H9 (cell line): ENCODE results near the gene PTOV1. TPM values are rescaled to one million over a fixed set of nuclear protein-coding genes. Genes with fewer than 3 reads are reported as not detected.
A peak's percentile ranks its signal among the peaks of the same experiment; 100 is the strongest.

Experiments
- DNase-seq: peaks from one replicate; pipeline ENCODE4 v3.0.0-alpha.2; 2017
- H2AFZ ChIP-seq: one replicate; pipeline ENCODE4 v1.6.1; 2013; ENCODE audit warnings: mild to moderate bottlenecking, low read length, control low read depth, moderate library complexity
- H2AK5ac ChIP-seq: 2 replicates; pipeline ENCODE4 v1.6.1; 2013; ENCODE audit warnings: low read length, control low read depth, mixed read lengths; ENCODE audit not compliant: insufficient read length
- H2BK120ac ChIP-seq: one replicate; pipeline ENCODE4 v1.6.1; 2013; ENCODE audit warnings: low read depth, mild to moderate bottlenecking, low read length, control low read depth, inconsistent platforms; ENCODE audit not compliant: poor library complexity, severe bottlenecking
- H2BK12ac ChIP-seq: 2 replicates; pipeline ENCODE4 v1.6.1; 2013; ENCODE audit warnings: low read length, control low read depth, mixed read lengths, low read depth; ENCODE audit not compliant: insufficient read length
- H2BK15ac ChIP-seq: 2 replicates; pipeline ENCODE4 v1.6.1; 2013; ENCODE audit warnings: low read depth, low read length, control low read depth
- H2BK20ac ChIP-seq: one replicate; pipeline ENCODE4 v1.6.1; 2013; ENCODE audit warnings: low read depth, mild to moderate bottlenecking, low read length, control low read depth, inconsistent platforms; ENCODE audit not compliant: poor library complexity, severe bottlenecking
- H2BK5ac ChIP-seq: 2 replicates; pipeline ENCODE4 v1.6.1; 2013; ENCODE audit warnings: low read length, control low read depth, mixed read lengths; ENCODE audit not compliant: insufficient read length
- H3K14ac ChIP-seq: 2 replicates; pipeline ENCODE4 v1.6.1; 2013; ENCODE audit warnings: low read length, control low read depth; ENCODE audit not compliant: insufficient read depth
- H3K18ac ChIP-seq: 2 replicates; pipeline ENCODE4 v1.6.1; 2013; ENCODE audit warnings: low read depth, mild to moderate bottlenecking, mixed read lengths, low read length, control low read depth; ENCODE audit not compliant: insufficient read length
- H3K23ac ChIP-seq: 2 replicates; pipeline ENCODE4 v1.6.1; 2013; ENCODE audit warnings: low read length, control low read depth, mixed read lengths, low read depth; ENCODE audit not compliant: insufficient read length
- H3K23me2 ChIP-seq: 2 replicates; pipeline ENCODE4 v1.6.1; 2013; ENCODE audit warnings: low read depth, mild to moderate bottlenecking, mixed read lengths, low read length, control low read depth; ENCODE audit not compliant: insufficient read length, poor library complexity, severe bottlenecking
- H3K27ac ChIP-seq: 2 replicates; pipeline ENCODE4 v1.5.1; 2013; ENCODE audit warnings: low read length, control low read depth, mixed read lengths, low read depth; ENCODE audit not compliant: insufficient read length
- H3K27me3 ChIP-seq: 2 replicates; pipeline ENCODE4 v1.6.1; 2013; ENCODE audit warnings: low read length, control low read depth, inconsistent platforms; ENCODE audit not compliant: insufficient read depth
- H3K4ac ChIP-seq: 2 replicates; pipeline ENCODE4 v1.6.1; 2013; ENCODE audit warnings: low read depth, mild to moderate bottlenecking, control low read depth, inconsistent platforms, low read length, moderate library complexity
- H3K4me1 ChIP-seq: 2 replicates; pipeline ENCODE4 v1.6.1; 2013; ENCODE audit warnings: low read length, control low read depth, inconsistent platforms; ENCODE audit not compliant: insufficient read depth
- H3K4me2 ChIP-seq: 2 replicates; pipeline ENCODE4 v1.6.1; 2013; ENCODE audit warnings: low read length, control low read depth, mixed read lengths; ENCODE audit not compliant: insufficient read length, insufficient read depth
- H3K56ac ChIP-seq: 2 replicates; pipeline ENCODE4 v1.6.1; 2013; ENCODE audit warnings: low read depth, mild to moderate bottlenecking, mixed read lengths, low read length, control low read depth; ENCODE audit not compliant: insufficient read length
- H3K79me1 ChIP-seq: 2 replicates; pipeline ENCODE4 v1.6.1; 2013; ENCODE audit warnings: low read depth, mild to moderate bottlenecking, moderate library complexity, low read length, control low read depth, inconsistent platforms; ENCODE audit not compliant: insufficient read depth, poor library complexity, severe bottlenecking
- H3K79me2 ChIP-seq: 2 replicates; pipeline ENCODE4 v1.6.1; 2013; ENCODE audit warnings: low read length, control low read depth, inconsistent platforms; ENCODE audit not compliant: insufficient read depth
- H3K9ac ChIP-seq: 2 replicates; pipeline ENCODE4 v1.6.1; 2013; ENCODE audit warnings: low read length, control low read depth, mixed read lengths; ENCODE audit not compliant: insufficient read length; ENCODE audit errors: extremely low read depth
- H3K9me3 ChIP-seq: one replicate; pipeline ENCODE4 v1.6.1; 2013; ENCODE audit warnings: low read depth, low read length, inconsistent platforms; ENCODE audit not compliant: control insufficient read depth
- H3T11ph ChIP-seq: one replicate; pipeline ENCODE4 v1.6.1; 2013; ENCODE audit warnings: mild to moderate bottlenecking, low read length, control low read depth, inconsistent platforms
- H4K20me1 ChIP-seq: one replicate; pipeline ENCODE4 v1.6.1; 2013; ENCODE audit not compliant: control insufficient read depth, insufficient read length, insufficient read depth
- H4K5ac ChIP-seq: 2 replicates; pipeline ENCODE4 v1.6.1; 2013; ENCODE audit warnings: low read depth, mild to moderate bottlenecking, mixed read lengths, low read length, control low read depth; ENCODE audit not compliant: insufficient read length
- H4K8ac ChIP-seq: replicated peaks from 2 replicates; pipeline ENCODE4 v1.6.1; 2013; ENCODE audit warnings: low read length, control low read depth, mixed read lengths, low read depth; ENCODE audit not compliant: insufficient read length
- H4K91ac ChIP-seq: 2 replicates; pipeline ENCODE4 v1.6.1; 2013; ENCODE audit warnings: low read depth, mild to moderate bottlenecking, moderate library complexity, mixed read lengths, low read length, control low read depth; ENCODE audit not compliant: insufficient read length
- H3K27ac Mint-ChIP-seq, 3 experiments: 2 replicates in 2 of 3; 3 replicates in 1 of 3; pipeline ENCODE4 v1.8.0; 2020 to 2021; ENCODE audit warnings: mixed read lengths in 3 of 3, mild to moderate bottlenecking in 1 of 3, moderate library complexity in 1 of 3
- H3K27me3 Mint-ChIP-seq: 2 replicates; pipeline ENCODE4 v1.8.0; 2021; ENCODE audit warnings: low read depth, mild to moderate bottlenecking, moderate library complexity, mixed read lengths
- H3K36me3 Mint-ChIP-seq, 3 experiments: 2 replicates in 2 of 3; 3 replicates in 1 of 3; pipeline ENCODE4 v1.8.0; 2020 to 2021; ENCODE audit warnings: low read depth in 3 of 3, mixed read lengths in 3 of 3; ENCODE audit not compliant: insufficient read depth in 1 of 3
- H3K4me1 Mint-ChIP-seq, 2 experiments: 2 replicates each; pipeline ENCODE4 v1.8.0; 2020; ENCODE audit warnings: mixed read lengths in 2 of 2
- H3K4me3 Mint-ChIP-seq, 2 experiments: 2 replicates in 1 of 2; 3 replicates in 1 of 2; pipeline ENCODE4 v1.8.0; 2020 to 2021; ENCODE audit warnings: mild to moderate bottlenecking in 2 of 2, mixed read lengths in 2 of 2, moderate library complexity in 1 of 2
- H3K9me3 Mint-ChIP-seq, 2 experiments: 2 replicates in 1 of 2; 3 replicates in 1 of 2; pipeline ENCODE4 v1.8.0; 2020; ENCODE audit warnings: mild to moderate bottlenecking in 2 of 2, mixed read lengths in 2 of 2, moderate library complexity in 1 of 2
- WGBS: extraction: QIAGEN DNeasy Blood & Tissue Kit; methylation state at CpG from one replicate; pipeline ENCODE4 v1.1.7; 2013; ENCODE audit warnings: missing lambda C conversion rate, low lambda C conversion rate, mixed read lengths; ENCODE audit not compliant: insufficient read length; ENCODE audit errors: extremely low coverage; 5-methylcytosine and 5-hydroxymethylcytosine counted together
- total RNA-seq: library from RNA; stranded (reverse); gene quantifications from 2 replicates; pipeline ENCODE4 v1.2.1, GENCODE V29; 2021
- TF ChIP-seq, protein P1 (sequence below): fragments of 200-600 bp; sonication (generic); conservative IDR thresholded peaks from 3 replicates; pipeline ENCODE4 v1.8.0; 2021; ENCODE audit warnings: antibody characterized with exemption, mild to moderate bottlenecking

PTOV1 gene
- total RNA-seq, 1 experiment from 2014 or later: 309 TPM

DNA sequence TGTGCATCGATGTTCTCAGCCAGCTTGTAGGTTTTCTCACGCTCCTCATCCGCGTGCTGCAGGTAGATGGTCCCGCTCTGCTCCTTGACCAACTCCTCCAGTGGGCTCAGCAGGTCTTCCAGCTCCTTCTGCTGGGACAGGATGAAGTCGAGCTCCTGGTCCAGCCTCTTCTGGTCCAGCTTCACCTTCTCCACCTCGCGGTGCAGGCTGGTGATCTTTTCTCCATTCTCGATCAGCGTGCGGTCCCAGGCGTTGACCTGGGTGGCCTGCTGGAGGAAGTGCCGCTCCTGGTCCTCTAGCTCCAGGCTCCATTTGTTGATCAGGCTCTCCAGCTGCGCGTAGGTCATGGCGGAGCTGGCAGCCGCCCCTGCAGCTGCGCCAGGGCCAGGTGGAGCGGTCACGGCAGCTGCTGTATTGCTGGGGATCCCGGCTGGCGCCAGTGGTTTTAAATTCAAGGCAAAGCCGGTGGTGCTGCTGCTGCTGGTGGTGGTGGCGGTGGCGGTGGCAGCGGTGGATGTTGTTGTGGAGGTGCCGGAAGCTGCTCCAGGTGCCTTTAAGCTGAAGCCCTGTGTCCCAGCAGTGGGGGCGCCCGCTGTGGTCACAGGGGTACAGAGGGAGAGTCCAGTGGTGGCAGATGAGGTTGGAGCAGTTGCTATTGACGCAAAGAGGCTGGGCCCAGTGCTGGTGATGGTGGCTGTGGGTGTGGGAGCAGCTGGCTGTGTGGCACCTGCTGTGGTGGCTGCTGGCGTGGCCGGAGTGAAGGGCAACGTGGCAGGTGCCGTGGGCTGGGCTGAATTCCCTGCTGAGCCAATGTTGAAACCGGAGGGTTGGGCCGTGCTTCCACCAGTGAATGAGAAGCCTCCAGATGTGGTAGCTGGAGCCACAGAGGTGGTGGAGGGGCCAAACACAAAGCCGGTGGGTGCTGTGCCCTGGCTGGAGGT is 57.8 kb downstream of the PTOV1 start:
- Mint-ChIP-seq H3K27me3 (peaks cover 5% of the 10 kb centered on the region; the same call in 1 of the 2 replicates), H3K36me3 (peaks cover 42 to 73% (median 65%) of the 10 kb centered on the region in 3 experiments), H3K4me1 (peaks cover 19 to 28% of the 10 kb centered on the region in 2 experiments), H3K27ac (peak overlapping the region in 1 of 3 experiments; percentile 76; a peak in 1 of 7 replicates), H3K4me3 (no peak overlapping the region), H3K9me3 (no peaks in the 10 kb centered on the region)
- H3K23ac ChIP-seq: no peak overlapping the region
- no peaks in the 10 kb centered on the region; the same call in 1 of the 2 replicates for H3K4me1 ChIP-seq
- H3T11ph ChIP-seq: no peak overlapping the region
- no peak overlapping the region for H3K4me2 ChIP-seq
- no peaks in the 10 kb centered on the region for H4K20me1 ChIP-seq
- no peak overlapping the region for H3K27ac ChIP-seq
- no peak overlapping the region for H2AK5ac ChIP-seq
- H3K27me3 ChIP-seq: no peaks in the 10 kb centered on the region
- H2BK5ac ChIP-seq: no peak overlapping the region
- H3K18ac ChIP-seq: no peak overlapping the region
- H2BK15ac ChIP-seq: no peak overlapping the region
- H3K4ac ChIP-seq: no peak overlapping the region
- H2AFZ ChIP-seq: no peak overlapping the region
- no peaks in the 10 kb centered on the region for H3K79me1 ChIP-seq
- no CpG with 5 or more reads among the region's 37 CpGs for WGBS
- no peaks in the 10 kb centered on the region for H3K23me2 ChIP-seq
- H3K9me3 ChIP-seq: no peaks in the 10 kb centered on the region
- no peak for DNase-seq
- no peak overlapping the region for H4K5ac ChIP-seq
- H4K91ac ChIP-seq: no peak overlapping the region
- H3K56ac ChIP-seq: no peak overlapping the region
- no peak overlapping the region for H3K14ac ChIP-seq
- H3K79me2 ChIP-seq: no peaks in the 10 kb centered on the region; the same call in 1 of the 2 replicates
- no peak overlapping the region for H2BK12ac ChIP-seq
- no peak overlapping the region for H2BK120ac ChIP-seq
- TF ChIP-seq, protein P1, sequence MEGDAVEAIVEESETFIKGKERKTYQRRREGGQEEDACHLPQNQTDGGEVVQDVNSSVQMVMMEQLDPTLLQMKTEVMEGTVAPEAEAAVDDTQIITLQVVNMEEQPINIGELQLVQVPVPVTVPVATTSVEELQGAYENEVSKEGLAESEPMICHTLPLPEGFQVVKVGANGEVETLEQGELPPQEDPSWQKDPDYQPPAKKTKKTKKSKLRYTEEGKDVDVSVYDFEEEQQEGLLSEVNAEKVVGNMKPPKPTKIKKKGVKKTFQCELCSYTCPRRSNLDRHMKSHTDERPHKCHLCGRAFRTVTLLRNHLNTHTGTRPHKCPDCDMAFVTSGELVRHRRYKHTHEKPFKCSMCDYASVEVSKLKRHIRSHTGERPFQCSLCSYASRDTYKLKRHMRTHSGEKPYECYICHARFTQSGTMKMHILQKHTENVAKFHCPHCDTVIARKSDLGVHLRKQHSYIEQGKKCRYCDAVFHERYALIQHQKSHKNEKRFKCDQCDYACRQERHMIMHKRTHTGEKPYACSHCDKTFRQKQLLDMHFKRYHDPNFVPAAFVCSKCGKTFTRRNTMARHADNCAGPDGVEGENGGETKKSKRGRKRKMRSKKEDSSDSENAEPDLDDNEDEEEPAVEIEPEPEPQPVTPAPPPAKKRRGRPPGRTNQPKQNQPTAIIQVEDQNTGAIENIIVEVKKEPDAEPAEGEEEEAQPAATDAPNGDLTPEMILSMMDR: no peak
- H3K9ac ChIP-seq: no peak overlapping the region
- H4K8ac ChIP-seq: no peak overlapping the region
- H2BK20ac ChIP-seq: no peak overlapping the region
